CD14-positive monocyte (primary cell): Measurements from ENCODE around the gene PRSS22. TPM values are rescaled to one million over a fixed set of nuclear protein-coding genes. Genes with fewer than 3 reads are reported as not detected.

ENCODE experiments used
- DNase-seq, 3 donors: peaks; one replicate each; pipeline ENCODE4 v3.0.0-alpha.2; 2011 to 2022
- H2AFZ ChIP-seq: 2 replicates; pipeline ENCODE4 v1.6.0; 2012; ENCODE audit warnings: mild to moderate bottlenecking, low read depth, low read length, inconsistent platforms; ENCODE audit not compliant: insufficient read depth, poor library complexity, severe bottlenecking
- H3K27ac ChIP-seq, 2 donors: 1 replicate in 1 of 2; 2 replicates in 1 of 2; pipeline ENCODE4 v1.5.1; 2012 to 2013; ENCODE audit warnings: low read length in 2 of 2, control low read depth in 1 of 2, inconsistent platforms in 1 of 2, low read depth in 1 of 2, mild to moderate bottlenecking in 1 of 2
- H3K27me3 ChIP-seq, 2 donors: one replicate each; pipeline versions ENCODE4 v1.6.0 to v1.6.1; 2011 to 2013; ENCODE audit warnings: low read length in 2 of 2; ENCODE audit not compliant: control insufficient read depth in 2 of 2, insufficient read depth in 2 of 2
- H3K36me3 ChIP-seq, 2 donors: replicated peaks in 1 of 2; 1 replicate in 1 of 2; 2 replicates in 1 of 2; pipeline versions ENCODE4 v1.5.1 to v1.6.1; 2012 to 2013; ENCODE audit warnings: low read length in 2 of 2, control low read depth in 1 of 2, inconsistent platforms in 1 of 2, mild to moderate bottlenecking in 1 of 2; ENCODE audit not compliant: insufficient read depth in 2 of 2, control insufficient read depth in 1 of 2
- H3K4me1 ChIP-seq, 2 donors: 1 replicate in 1 of 2; 2 replicates in 1 of 2; pipeline versions ENCODE4 v1.5.1 to v1.6.1; 2012 to 2013; ENCODE audit warnings: low read length in 2 of 2, control low read depth in 1 of 2, inconsistent platforms in 1 of 2, mild to moderate bottlenecking in 1 of 2, moderate library complexity in 1 of 2; ENCODE audit not compliant: insufficient read depth in 2 of 2, control insufficient read depth in 1 of 2
- H3K4me2 ChIP-seq: replicated peaks from 2 replicates; pipeline ENCODE3; 2012; ENCODE audit warnings: low read length, moderate library complexity, mild to moderate bottlenecking; ENCODE audit not compliant: poor library complexity, severe bottlenecking; ENCODE audit errors: extremely low read depth
- H3K4me3 ChIP-seq, 3 experiments: fragments of 200-600 bp in 1 of 3; sonication (generic) in 1 of 3; replicated peaks in 1 of 3; 1 replicate in 2 of 3; 2 replicates in 1 of 3; pipeline ENCODE4 v1.5.1; 2011 to 2013; ENCODE audit warnings: low read length in 3 of 3, mild to moderate bottlenecking in 3 of 3, control low read depth in 2 of 3, low read depth in 2 of 3, inconsistent platforms in 1 of 3, moderate library complexity in 1 of 3
- H3K79me2 ChIP-seq: 2 replicates; pipeline ENCODE4 v1.6.0; 2012; ENCODE audit warnings: mild to moderate bottlenecking, control low read depth, inconsistent platforms, low read length, moderate library complexity; ENCODE audit not compliant: insufficient read depth
- H3K9ac ChIP-seq: 2 replicates; pipeline ENCODE4 v1.6.0; 2017; ENCODE audit warnings: low read length, mild to moderate bottlenecking; ENCODE audit not compliant: insufficient read depth, poor library complexity, severe bottlenecking
- H3K9me3 ChIP-seq, 2 donors: replicated peaks in 1 of 2; 1 replicate in 1 of 2; 2 replicates in 1 of 2; pipeline versions ENCODE4 v1.5.1 to v1.6.1; 2012 to 2013; ENCODE audit warnings: low read length in 2 of 2, control low read depth in 1 of 2; ENCODE audit not compliant: control insufficient read depth in 1 of 2, insufficient read depth in 1 of 2
- H4K20me1 ChIP-seq: 2 replicates; pipeline ENCODE4 v1.6.0; 2012; ENCODE audit warnings: mild to moderate bottlenecking, low read length, control low read depth, moderate library complexity; ENCODE audit not compliant: insufficient read depth
- H3K27ac Mint-ChIP-seq, 7 donors: one replicate each; pipeline ENCODE4 v1.8.0; 2020; ENCODE audit warnings: mild to moderate bottlenecking in 7 of 7, mixed read lengths in 7 of 7, moderate library complexity in 6 of 7, inconsistent platforms in 2 of 7
- H3K27me3 Mint-ChIP-seq, 3 donors: one replicate each; pipeline ENCODE4 v1.8.0; 2021 to 2022; ENCODE audit warnings: low read depth in 3 of 3, mild to moderate bottlenecking in 3 of 3, mixed read lengths in 3 of 3, moderate library complexity in 3 of 3, inconsistent platforms in 1 of 3
- H3K36me3 Mint-ChIP-seq, 2 donors: one replicate each; pipeline ENCODE4 v1.8.0; 2020; ENCODE audit warnings: mixed read lengths in 2 of 2, inconsistent platforms in 1 of 2, mild to moderate bottlenecking in 1 of 2
- H3K4me1 Mint-ChIP-seq: one replicate; pipeline ENCODE4 v1.8.0; 2020; ENCODE audit warnings: mild to moderate bottlenecking, mixed read lengths
- H3K4me3 Mint-ChIP-seq, 2 donors: one replicate each; pipeline ENCODE4 v1.8.0; 2020; ENCODE audit warnings: mild to moderate bottlenecking in 2 of 2, mixed read lengths in 2 of 2, moderate library complexity in 1 of 2
- H3K9me3 Mint-ChIP-seq, 7 donors: one replicate each; pipeline ENCODE4 v1.8.0; 2020 to 2022; ENCODE audit warnings: mixed read lengths in 7 of 7, mild to moderate bottlenecking in 6 of 7, moderate library complexity in 6 of 7, inconsistent platforms in 2 of 7
- CTCF ChIP-seq: fragments of 200-600 bp; IDR thresholded peaks from one replicate; pipeline ENCODE4 v1.8.0; 2022; ENCODE audit warnings: antibody characterized with exemption, mild to moderate bottlenecking
- WGBS: methylation state at CpG from one replicate; pipeline ENCODE4 v1.1.5; 2013; ENCODE audit warnings: missing lambda C conversion rate; ENCODE audit not compliant: insufficient coverage; 5-methylcytosine and 5-hydroxymethylcytosine counted together
- intact Hi-C, 2 donors: fragments of 100-400 bp; cut with micrococcal nuclease; formaldehyde crosslinking; loops; one replicate each; pipeline versions ENCODE4 v1.15.0 to v1.15.1; 2023
- polyA plus RNA-seq, 3 donors: library from polyadenylated mRNA; depleted of rRNA in 1 of 3; unstranded in 2 of 3; stranded (reverse) in 1 of 3; fragments of 300-500 nt in 2 of 3; fragments of >200 nt in 1 of 3; fragmentation: Illumina TruSeq in 2 of 3; gene quantifications; 1 replicate in 2 of 3; 2 replicates in 1 of 3; pipeline ENCODE4 v1.2.3, GENCODE V29; 2012 to 2021

PRSS22 gene
- polyA plus RNA-seq, 3 donors: not detected

- no peak overlapping the region for H3K4me3 Mint-ChIP-seq
- intact Hi-C loops: no loop called here
- H3K27me3 Mint-ChIP-seq: peaks cover 16 to 56% (median 38%) of the 10 kb centered on the region in 3 donors
- peak in 1 of 3 donors; percentile 60 for DNase-seq
- peak overlapping the region in 1 of 7 donors; percentile 7 for H3K27ac Mint-ChIP-seq
- Histone ChIP-seq H2AFZ (no peak overlapping the region), H3K27ac (no peak overlapping the region), H3K4me2 (no peak overlapping the region), H3K79me2 (no peaks in the 10 kb centered on the region), H3K4me3 (no peak overlapping the region), H3K9ac (no peak overlapping the region), H3K9me3 (peaks cover 4 to 7% of the 10 kb centered on the region in 2 donors), H3K4me1 (peaks cover 5 to 10% of the 10 kb centered on the region in 2 donors), H4K20me1 (no peaks in the 10 kb centered on the region), H3K36me3 (no peaks in the 10 kb centered on the region), H3K27me3 (peaks cover 3 to 30% of the 10 kb centered on the region in 2 donors)
- TF ChIP-seq CTCF: no peak
- peaks cover 0 to 2% of the 10 kb centered on the region in 2 donors for H3K36me3 Mint-ChIP-seq
- H3K4me1 Mint-ChIP-seq: peaks cover 17% of the 10 kb centered on the region
- H3K9me3 Mint-ChIP-seq: peaks cover 4 to 18% (median 9%) of the 10 kb centered on the region in 7 donors
- 50% methylated on average over 1 of the region's 8 CpGs for WGBS
Measured at GRCh38 chr16:2860826-2861567, 3.0 kb upstream of the PRSS22 start.

- Histone ChIP-seq H4K20me1 (no peaks in the 10 kb centered on the region), H3K36me3 (no peaks in the 10 kb centered on the region), H3K9ac (no peak overlapping the region), H2AFZ (no peak overlapping the region), H3K27ac (no peak overlapping the region), H3K4me2 (no peak overlapping the region), H3K79me2 (no peaks in the 10 kb centered on the region), H3K4me3 (no peak overlapping the region), H3K27me3 (peaks cover 3 to 30% of the 10 kb centered on the region in 2 donors), H3K9me3 (peaks cover 5 to 8% of the 10 kb centered on the region in 2 donors), H3K4me1 (peaks cover 5 to 10% of the 10 kb centered on the region in 2 donors)
- WGBS: 83% methylated on average over 7 of the region's 10 CpGs
- H3K27ac Mint-ChIP-seq: peak overlapping the region in 1 of 7 donors; percentile 55
- H3K4me1 Mint-ChIP-seq: peaks cover 17% of the 10 kb centered on the region
- DNase-seq: no peak
- no peak for TF ChIP-seq CTCF
- H3K27me3 Mint-ChIP-seq: peaks cover 16 to 52% (median 35%) of the 10 kb centered on the region in 3 donors
- H3K4me3 Mint-ChIP-seq: peak overlapping the region in 1 of 2 donors; percentile 42
- H3K9me3 Mint-ChIP-seq: peaks cover 4 to 22% (median 10%) of the 10 kb centered on the region in 7 donors
- H3K36me3 Mint-ChIP-seq: peaks cover 0 to 2% of the 10 kb centered on the region in 2 donors
- intact Hi-C loops: no loop called here
Measured at GRCh38 chr16:2859686-2860265, 1.8 kb upstream of the PRSS22 start.
